ENCODE results near the gene AGAP1. TPM values are rescaled to one million over a fixed set of nuclear protein-coding genes. Genes with fewer than 3 reads are reported as not detected.

AGAP1 gene
- total RNA-seq, 1 donor from 2014 or later, result 18.3 TPM

- H3K4me1 ChIP-seq (ENCODE audit: control insufficient read depth in 3 of 3, insufficient read depth in 3 of 3, low read length in 3 of 3), result peaks cover 36 to 56% (median 43%) of the 10 kb centered on the region in 3 donors
These were observed 148.7 kb downstream of the AGAP1 start for GRCh38 chr2:235642446-235643098.

GRCh38 chr2:235643680-235644511 is 150.1 kb downstream of the AGAP1 start:
- Histone ChIP-seq H3K9ac (ENCODE audit: low read depth in 1 of 3, low read length in 3 of 3) (no peak overlapping the region), H3K27me3 (ENCODE audit: control insufficient read depth in 3 of 3, insufficient read depth in 3 of 3, low read length in 3 of 3) (no peaks in the 10 kb centered on the region), H3K27ac (ENCODE audit: low read depth, low read length) (peak overlapping the region; percentile 57), H3K9me3 (ENCODE audit: control insufficient read depth in 3 of 3, low read length in 3 of 3) (no peaks in the 10 kb centered on the region), H3K36me3 (ENCODE audit: control insufficient read depth in 3 of 3, insufficient read depth in 3 of 3, low read length in 3 of 3) (no peaks in the 10 kb centered on the region), H3K4me1 (ENCODE audit: control insufficient read depth in 3 of 3, insufficient read depth in 3 of 3, low read length in 3 of 3) (peaks cover 38 to 54% (median 49%) of the 10 kb centered on the region in 3 donors), H3K4me3 (ENCODE audit: low read length in 3 of 3) (no peak overlapping the region)

More at GRCh38 chr2:235642446-235643098, 148.7 kb downstream of the AGAP1 start:
- no peak overlapping the region for H3K9ac ChIP-seq (ENCODE audit: low read depth in 1 of 3, low read length in 3 of 3)
- no peaks in the 10 kb centered on the region for H3K9me3 ChIP-seq (ENCODE audit: control insufficient read depth in 3 of 3, low read length in 3 of 3)
- no peaks in the 10 kb centered on the region for H3K36me3 ChIP-seq (ENCODE audit: control insufficient read depth in 3 of 3, insufficient read depth in 3 of 3, low read length in 3 of 3)
- no peak overlapping the region for H3K27ac ChIP-seq (ENCODE audit: low read depth, low read length)
- no peaks in the 10 kb centered on the region for H3K27me3 ChIP-seq (ENCODE audit: control insufficient read depth in 3 of 3, insufficient read depth in 3 of 3, low read length in 3 of 3)
- no peak overlapping the region for H3K4me3 ChIP-seq (ENCODE audit: low read length in 3 of 3)

GRCh38 chr2:235647264-235647663 is 153.4 kb downstream of the AGAP1 start:
- no peak overlapping the region for H3K4me3 ChIP-seq (ENCODE audit: low read length in 3 of 3)
- H3K9ac ChIP-seq (ENCODE audit: low read depth in 1 of 3, low read length in 3 of 3), result no peak overlapping the region
- no peaks in the 10 kb centered on the region for H3K9me3 ChIP-seq (ENCODE audit: control insufficient read depth in 3 of 3, low read length in 3 of 3)
- no peak overlapping the region for H3K27ac ChIP-seq (ENCODE audit: low read depth, low read length)
- H3K27me3 ChIP-seq (ENCODE audit: control insufficient read depth in 3 of 3, insufficient read depth in 3 of 3, low read length in 3 of 3), result no peaks in the 10 kb centered on the region
- peaks cover 15 to 21% (median 16%) of the 10 kb centered on the region in 3 donors for H3K4me1 ChIP-seq (ENCODE audit: control insufficient read depth in 3 of 3, insufficient read depth in 3 of 3, low read length in 3 of 3)
- H3K36me3 ChIP-seq (ENCODE audit: control insufficient read depth in 3 of 3, insufficient read depth in 3 of 3, low read length in 3 of 3), result no peaks in the 10 kb centered on the region

- no peak overlapping the region for H3K4me3 ChIP-seq (ENCODE audit: low read length in 3 of 3)
- no peak overlapping the region for H3K9ac ChIP-seq (ENCODE audit: low read depth in 1 of 3, low read length in 3 of 3)
- H3K36me3 ChIP-seq (ENCODE audit: control insufficient read depth in 3 of 3, insufficient read depth in 3 of 3, low read length in 3 of 3), result no peaks in the 10 kb centered on the region
- H3K9me3 ChIP-seq (ENCODE audit: control insufficient read depth in 3 of 3, low read length in 3 of 3), result no peaks in the 10 kb centered on the region
- no peak overlapping the region for H3K27ac ChIP-seq (ENCODE audit: low read depth, low read length)
- peaks cover 9 to 18% (median 12%) of the 10 kb centered on the region in 3 donors for H3K4me1 ChIP-seq (ENCODE audit: control insufficient read depth in 3 of 3, insufficient read depth in 3 of 3, low read length in 3 of 3)
- H3K27me3 ChIP-seq (ENCODE audit: control insufficient read depth in 3 of 3, insufficient read depth in 3 of 3, low read length in 3 of 3), result no peaks in the 10 kb centered on the region
These were observed 154.0 kb downstream of the AGAP1 start for GRCh38 chr2:235647877-235648276.

GRCh38 chr2:235649418-235649817 is 155.6 kb downstream of the AGAP1 start:
- Histone ChIP-seq H3K27ac (ENCODE audit: low read depth, low read length) (no peak overlapping the region), H3K9ac (ENCODE audit: low read depth in 1 of 3, low read length in 3 of 3) (no peak overlapping the region), H3K27me3 (ENCODE audit: control insufficient read depth in 3 of 3, insufficient read depth in 3 of 3, low read length in 3 of 3) (no peaks in the 10 kb centered on the region), H3K4me3 (ENCODE audit: low read length in 3 of 3) (no peak overlapping the region), H3K36me3 (ENCODE audit: control insufficient read depth in 3 of 3, insufficient read depth in 3 of 3, low read length in 3 of 3) (no peaks in the 10 kb centered on the region), H3K9me3 (ENCODE audit: control insufficient read depth in 3 of 3, low read length in 3 of 3) (no peaks in the 10 kb centered on the region), H3K4me1 (ENCODE audit: control insufficient read depth in 3 of 3, insufficient read depth in 3 of 3, low read length in 3 of 3) (peaks cover 7 to 11% (median 8%) of the 10 kb centered on the region in 3 donors)

GRCh38 chr2:235651643-235652042 is 157.8 kb downstream of the AGAP1 start:
- Histone ChIP-seq H3K36me3 (ENCODE audit: control insufficient read depth in 3 of 3, insufficient read depth in 3 of 3, low read length in 3 of 3) (no peaks in the 10 kb centered on the region), H3K4me3 (ENCODE audit: low read length in 3 of 3) (no peak overlapping the region), H3K27ac (ENCODE audit: low read depth, low read length) (no peak overlapping the region), H3K9ac (ENCODE audit: low read depth in 1 of 3, low read length in 3 of 3) (no peak overlapping the region), H3K4me1 (ENCODE audit: control insufficient read depth in 3 of 3, insufficient read depth in 3 of 3, low read length in 3 of 3) (peaks cover 6 to 8% (median 7%) of the 10 kb centered on the region in 3 donors), H3K9me3 (ENCODE audit: control insufficient read depth in 3 of 3, low read length in 3 of 3) (no peaks in the 10 kb centered on the region), H3K27me3 (ENCODE audit: control insufficient read depth in 3 of 3, insufficient read depth in 3 of 3, low read length in 3 of 3) (no peaks in the 10 kb centered on the region)

GRCh38 chr2:235654103-235654813 is 160.4 kb downstream of the AGAP1 start:
- H3K9ac ChIP-seq (ENCODE audit: low read depth in 1 of 3, low read length in 3 of 3), result no peak overlapping the region
- no peak overlapping the region for H3K4me3 ChIP-seq (ENCODE audit: low read length in 3 of 3)
- no peaks in the 10 kb centered on the region for H3K9me3 ChIP-seq (ENCODE audit: control insufficient read depth in 3 of 3, low read length in 3 of 3)
- H3K36me3 ChIP-seq (ENCODE audit: control insufficient read depth in 3 of 3, insufficient read depth in 3 of 3, low read length in 3 of 3), result no peaks in the 10 kb centered on the region
- H3K4me1 ChIP-seq (ENCODE audit: control insufficient read depth in 3 of 3, insufficient read depth in 3 of 3, low read length in 3 of 3), result peaks cover 0 to 2% (median under 1%) of the 10 kb centered on the region in 3 donors
- no peaks in the 10 kb centered on the region for H3K27me3 ChIP-seq (ENCODE audit: control insufficient read depth in 3 of 3, insufficient read depth in 3 of 3, low read length in 3 of 3)
- no peak overlapping the region for H3K27ac ChIP-seq (ENCODE audit: low read depth, low read length)

- Histone ChIP-seq H3K27ac (ENCODE audit: low read depth, low read length) (no peak overlapping the region), H3K36me3 (ENCODE audit: control insufficient read depth in 3 of 3, insufficient read depth in 3 of 3, low read length in 3 of 3) (no peaks in the 10 kb centered on the region), H3K9me3 (ENCODE audit: control insufficient read depth in 3 of 3, low read length in 3 of 3) (no peaks in the 10 kb centered on the region), H3K4me1 (ENCODE audit: control insufficient read depth in 3 of 3, insufficient read depth in 3 of 3, low read length in 3 of 3) (peaks cover 8 to 15% (median 10%) of the 10 kb centered on the region in 3 donors), H3K4me3 (ENCODE audit: low read length in 3 of 3) (no peak overlapping the region), H3K27me3 (ENCODE audit: control insufficient read depth in 3 of 3, insufficient read depth in 3 of 3, low read length in 3 of 3) (no peaks in the 10 kb centered on the region), H3K9ac (ENCODE audit: low read depth in 1 of 3, low read length in 3 of 3) (no peak overlapping the region)
These were observed 164.7 kb downstream of the AGAP1 start for GRCh38 chr2:235658351-235659174.

- H3K9ac ChIP-seq (ENCODE audit: low read depth in 1 of 3, low read length in 3 of 3), result no peak overlapping the region
- H3K27me3 ChIP-seq (ENCODE audit: control insufficient read depth in 3 of 3, insufficient read depth in 3 of 3, low read length in 3 of 3), result no peaks in the 10 kb centered on the region
- H3K9me3 ChIP-seq (ENCODE audit: control insufficient read depth in 3 of 3, low read length in 3 of 3), result no peaks in the 10 kb centered on the region
- no peak overlapping the region for H3K27ac ChIP-seq (ENCODE audit: low read depth, low read length)
- no peak overlapping the region for H3K4me3 ChIP-seq (ENCODE audit: low read length in 3 of 3)
- peaks cover 11 to 16% (median 13%) of the 10 kb centered on the region in 3 donors for H3K4me1 ChIP-seq (ENCODE audit: control insufficient read depth in 3 of 3, insufficient read depth in 3 of 3, low read length in 3 of 3)
- H3K36me3 ChIP-seq (ENCODE audit: control insufficient read depth in 3 of 3, insufficient read depth in 3 of 3, low read length in 3 of 3), result no peaks in the 10 kb centered on the region
These were observed 166.0 kb downstream of the AGAP1 start for GRCh38 chr2:235659767-235660322.

Measured in skeletal muscle tissue (tissue), 4 donors.